Transverse colon (tissue), 4 donors: ENCODE data around the gene PBX4. TPM values are rescaled to one million over a fixed set of nuclear protein-coding genes. Genes with fewer than 3 reads are reported as not detected.
"Not testable (repeated sequence)": the region's sequence is repeated elsewhere in the genome, so short reads cannot be mapped to it uniquely, and the experiment has no call there.

Experiments
- DNase-seq: peaks from one replicate; pipeline ENCODE4 v3.0.0-alpha.2; 2019
- H3K27ac ChIP-seq, 4 donors: fragments of 200-600 bp; sonication (generic); 2 replicates each; pipeline ENCODE4 v1.5.1; 2016 to 2018; ENCODE audit warnings: inconsistent platforms in 4 of 4
- H3K27me3 ChIP-seq: fragments of 200-600 bp; sonication (generic); 2 replicates; pipeline ENCODE4 v1.5.1; 2017; ENCODE audit warnings: inconsistent platforms
- H3K36me3 ChIP-seq, 4 donors: fragments of 200-600 bp; sonication (generic); 2 replicates each; pipeline ENCODE4 v1.5.1; 2017 to 2019; ENCODE audit warnings: inconsistent platforms in 4 of 4
- H3K4me1 ChIP-seq, 4 donors: fragments of 200-600 bp; sonication (generic); 2 replicates each; pipeline ENCODE4 v1.5.1; 2017 to 2020; ENCODE audit warnings: inconsistent platforms in 4 of 4
- H3K4me3 ChIP-seq, 4 donors: fragments of 200-600 bp; sonication (generic); 1 replicate in 1 of 4; 2 replicates in 3 of 4; pipeline versions ENCODE4 v1.5.1 to v1.6.1; 2017 to 2019; ENCODE audit warnings: inconsistent platforms in 4 of 4
- H3K9me3 ChIP-seq, 2 donors: fragments of 200-600 bp; sonication (generic); 2 replicates each; pipeline ENCODE4 v1.5.1; 2017 to 2019; ENCODE audit warnings: inconsistent platforms in 2 of 2
- CTCF ChIP-seq, 5 experiments: fragments of 200-600 bp in 3 of 5; fragments of 450-650 bp in 2 of 5; sonication (generic) in 3 of 5; IDR thresholded peaks; 1 replicate in 2 of 5; 2 replicates in 3 of 5; pipeline ENCODE4 v1.5.1; 2016 to 2017; ENCODE audit warnings: antibody characterized with exemption in 5 of 5, inconsistent platforms in 3 of 5, mild to moderate bottlenecking in 2 of 5, moderate library complexity in 1 of 5
- EP300 ChIP-seq: sonication (generic); formaldehyde crosslinking; IDR thresholded peaks from one replicate; pipeline ENCODE4 v1.6.1; 2017; ENCODE audit warnings: antibody characterized with exemption, low read depth
- POLR2A ChIP-seq: fragments of 450-650 bp; IDR thresholded peaks from one replicate; pipeline ENCODE4 v1.6.1; 2016; ENCODE audit warnings: antibody characterized with exemption, mild to moderate bottlenecking, moderate library complexity
- POLR2AphosphoS5 ChIP-seq, 3 donors: sonication (generic); formaldehyde crosslinking; IDR thresholded peaks; one replicate each; pipeline ENCODE4 v1.6.1; 2016; ENCODE audit warnings: antibody characterized with exemption in 3 of 3
- whole genome bisulfite sequencing, 2 donors: methylation state at CpG; one replicate each; pipeline ENCODE4 v1.1.5; 2018; ENCODE audit warnings: low coverage in 1 of 2; 5-methylcytosine and 5-hydroxymethylcytosine counted together
- in situ Hi-C, 4 donors: fragments of 200-750 bp; cut with MboI; loops; one replicate each; pipeline versions ENCODE4 v1.15.0 to v1.15.1; 2017; ENCODE audit warnings: low sequenced_read_pairs in 3 of 4, low pct_ligation_motif_present in 1 of 4, low pct_unique_long_range_greater_than_20kb in 1 of 4
- intact Hi-C: fragments of 100-400 bp; cut with DNase I; formaldehyde crosslinking; loops from one replicate; pipeline ENCODE4 v1.15.1; 2023; ENCODE audit warnings: low total_unique reads
- total RNA-seq, 4 donors: library from RNA; depleted of rRNA; stranded (reverse); fragments of >200 nt; gene quantifications; one replicate each; pipeline ENCODE4 v1.1.0, GENCODE V29; 2016

The PBX4 gene
- total RNA-seq, 4 donors from 2014 or later, result 1.9 to 11.9 (median 5.1) TPM

- intact Hi-C loops (no loop called here), in situ Hi-C loops (no loop called here)
- 46 to 59% methylated on average over 3 of the region's 3 CpGs for WGBS, 2 donors
- Histone ChIP-seq H3K4me1 (peaks cover 0 to 40% (median 21%) of the 10 kb centered on the region in 4 donors), H3K27me3 (no peaks in the 10 kb centered on the region), H3K4me3 (no peak overlapping the region), H3K9me3 (no peaks in the 10 kb centered on the region), H3K27ac (peak overlapping the region; percentile 48 to 73 (median 64)), H3K36me3 (no peaks in the 10 kb centered on the region)
- no peak for DNase-seq
- TF ChIP-seq POLR2AphosphoS5 (IDR thresholded peaks at IDR 0.05) (no peak), EP300 (no peak), CTCF (IDR thresholded peaks at IDR 0.05) (no peak), POLR2A (no peak)
Measured at GRCh38 chr19:19602713-19603324, 15.7 kb downstream of the PBX4 start.

- Histone ChIP-seq H3K36me3 (no peaks in the 10 kb centered on the region), H3K4me1 (peaks cover 0 to 37% (median 21%) of the 10 kb centered on the region in 4 donors), H3K4me3 (no peak overlapping the region), H3K27ac (peak overlapping the region; percentile 48 to 73 (median 64)), H3K9me3 (no peaks in the 10 kb centered on the region), H3K27me3 (no peaks in the 10 kb centered on the region)
- in situ Hi-C loops (no loop called here), intact Hi-C loops (no loop called here)
- 21 to 54% methylated on average over 3 to 9 of the region's 9 CpGs for WGBS, 2 donors
- no peak for TF ChIP-seq EP300
- TF ChIP-seq CTCF (IDR thresholded peaks at IDR 0.05), result no peak
- TF ChIP-seq POLR2A, result no peak
- peak in 2 of 3 donors; percentile 47 to 50 for TF ChIP-seq POLR2AphosphoS5 (IDR thresholded peaks at IDR 0.05)
- no peak for DNase-seq
Measured at GRCh38 chr19:19602136-19602712, 16.3 kb downstream of the PBX4 start.

GRCh38 chr19:19600793-19601330, 17.6 kb downstream of the PBX4 start:
- Histone ChIP-seq H3K4me3 (no peak overlapping the region), H3K27ac (no peak overlapping the region), H3K9me3 (no peaks in the 10 kb centered on the region), H3K27me3 (no peaks in the 10 kb centered on the region), H3K36me3 (no peaks in the 10 kb centered on the region), H3K4me1 (peaks cover 0 to 26% (median 13%) of the 10 kb centered on the region in 4 donors)
- TF ChIP-seq EP300 (no peak), CTCF (IDR thresholded peaks at IDR 0.05) (no peak), POLR2AphosphoS5 (IDR thresholded peaks at IDR 0.05) (no peak), POLR2A (no peak)
- 54% methylated on average over 1 of the region's 1 CpG; no CpG with 5 or more reads in 1 of the 2 donors for WGBS, 2 donors
- DNase-seq, result no peak
- in situ Hi-C loops, result no loop called here
- intact Hi-C loops, result no loop called here

GRCh38 chr19:19598728-19599451, 19.6 kb downstream of the PBX4 start:
- WGBS, 2 donors, result 63 to 84% methylated on average over 10 to 20 of the region's 20 CpGs
- H3K36me3 ChIP-seq, intact Hi-C loops, DNase-seq, H3K27me3 ChIP-seq, H3K9me3 ChIP-seq, H3K4me3 ChIP-seq, in situ Hi-C loops: not testable (repeated sequence)
- peaks cover 0 to 31% (median 13%) of the 10 kb centered on the region in 4 donors for H3K4me1 ChIP-seq
- H3K27ac ChIP-seq, result peak overlapping the region; percentile 48 to 59 (median 52)
